ENCODE measurements around the gene NAALADL1.
A peak's percentile ranks its signal among the peaks of the same experiment; 100 is the strongest.
"Not testable (repeated sequence)": the region's sequence is repeated elsewhere in the genome, so short reads cannot be mapped to it uniquely, and the experiment has no call there.

The NAALADL1 gene

GRCh38 chr11:65013130-65013887, 45.0 kb downstream of the NAALADL1 start:
- DNase-seq (ENCODE audit: low read depth): peak; percentile 89

DNA sequence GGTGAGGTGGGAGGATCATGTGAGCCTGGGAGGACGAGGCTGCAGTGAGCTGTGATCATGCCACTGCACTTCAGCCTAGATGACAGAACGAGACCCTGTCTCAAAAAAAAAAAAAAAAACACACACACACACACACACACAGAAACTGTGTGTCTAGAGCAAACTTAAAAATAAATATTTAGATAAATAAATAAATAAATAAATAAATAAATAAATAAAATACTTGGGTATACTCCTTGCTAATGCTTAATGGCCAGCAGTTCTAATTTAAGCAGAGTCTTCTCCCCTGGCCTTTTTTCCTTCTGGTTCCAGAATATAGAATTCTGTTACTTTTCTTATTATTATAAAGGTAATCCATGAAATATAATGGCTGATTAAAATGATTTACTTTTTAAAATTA, 49.5 kb downstream of the NAALADL1 start:
- DNase-seq (ENCODE audit: low read depth): no peak

GRCh38 chr11:65008016-65008415, 50.3 kb downstream of the NAALADL1 start:
- no peak for DNase-seq (ENCODE audit: low read depth)

DNA sequence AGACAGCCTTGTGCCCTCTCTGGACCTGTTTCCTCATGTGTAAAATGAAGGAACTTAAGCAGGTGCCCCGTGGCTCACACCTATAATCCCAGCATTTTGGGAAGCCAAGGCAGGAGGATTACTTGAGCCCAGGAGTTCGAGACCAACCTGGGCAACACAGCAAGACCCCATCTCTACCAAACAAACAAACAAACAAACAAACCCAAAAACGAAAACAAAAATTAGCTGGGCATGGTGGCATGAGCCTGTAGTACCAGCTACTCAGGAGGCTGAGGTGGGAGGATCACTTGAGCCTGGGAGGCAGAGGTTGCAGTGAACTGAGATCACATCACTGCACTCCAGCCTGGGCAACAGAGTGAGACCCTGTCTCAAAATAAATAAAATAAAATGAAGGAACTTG, 54.4 kb downstream of the NAALADL1 start:
- not testable (repeated sequence) for DNase-seq (ENCODE audit: low read depth)

DNA sequence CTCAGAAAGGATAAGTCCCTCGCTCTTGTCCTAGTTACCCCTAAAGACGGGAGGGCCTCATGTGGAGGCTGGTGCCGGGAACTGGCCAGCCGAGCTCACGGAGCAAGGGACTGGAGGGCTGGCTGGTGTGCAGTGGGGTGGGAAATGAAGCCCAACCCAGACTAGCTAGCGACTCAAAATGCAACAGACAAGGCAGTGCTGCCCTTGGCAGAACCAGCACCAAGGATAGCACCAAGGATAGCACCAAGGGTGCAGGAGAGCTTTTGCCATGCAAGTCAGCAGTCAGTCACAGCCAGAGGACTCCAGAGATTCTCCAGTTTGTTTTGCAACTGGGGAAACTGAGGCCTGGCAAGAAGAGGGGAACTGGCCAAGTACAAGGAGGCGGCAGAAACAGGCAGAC, 55.1 kb downstream of the NAALADL1 start:
- DNase-seq (ENCODE audit: low read depth): no peak

- no peak for DNase-seq (ENCODE audit: low read depth)
These were observed 55.6 kb downstream of the NAALADL1 start for GRCh38 chr11:65002706-65003105.

- no peak for DNase-seq (ENCODE audit: low read depth)
These were observed 58.9 kb downstream of the NAALADL1 start for GRCh38 chr11:64999478-64999877.

DNA sequence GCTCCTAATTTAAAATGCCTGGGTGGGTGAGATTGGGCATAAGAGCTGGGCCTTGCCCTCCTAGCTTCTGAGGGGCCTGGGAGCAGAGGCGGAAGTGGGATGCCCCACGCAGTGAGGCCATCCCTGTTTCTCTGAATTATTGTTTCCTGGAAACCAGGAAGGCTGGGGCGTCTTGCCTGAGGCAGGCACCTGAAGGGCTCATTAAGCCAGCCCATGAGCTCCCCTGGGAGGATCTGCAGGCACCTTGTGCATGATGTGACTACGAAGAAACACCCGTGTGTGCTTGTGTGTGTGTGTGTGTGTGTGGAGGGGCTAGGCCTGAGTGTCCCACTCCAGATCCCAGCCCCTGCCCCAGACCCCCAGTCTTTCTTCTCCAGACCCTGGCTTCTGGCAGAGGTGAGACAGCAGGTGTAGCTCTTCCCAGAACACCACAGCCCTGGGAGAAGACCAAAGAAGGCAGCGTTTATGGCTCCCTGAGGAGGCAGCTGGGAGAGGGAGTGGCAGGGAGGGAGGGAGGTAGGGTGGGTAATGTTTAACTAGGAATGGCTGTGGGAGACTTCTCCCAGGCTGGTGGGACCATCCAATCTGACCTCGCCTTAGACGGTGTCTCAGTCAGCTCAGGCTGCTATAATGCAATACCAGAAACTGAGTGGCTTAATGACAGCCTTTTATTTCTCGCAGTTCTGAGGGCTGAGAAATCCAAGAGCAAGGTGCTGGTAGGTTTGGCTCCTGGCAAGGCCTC, 59.5 kb downstream of the NAALADL1 start:
- DNase-seq (ENCODE audit: low read depth): no peak

GRCh38 chr11:64998141-64998540, 60.2 kb downstream of the NAALADL1 start:
- no peak for DNase-seq (ENCODE audit: low read depth)

- DNase-seq (ENCODE audit: low read depth): no peak
These were observed 61.5 kb downstream of the NAALADL1 start, which contains the start of gene BATF2 for GRCh38 chr11:64996710-64997380. BATF2 (minus strand) TSS chr11:64996971; CDS start chr11:64996914, 57 bp downstream.

DNA sequence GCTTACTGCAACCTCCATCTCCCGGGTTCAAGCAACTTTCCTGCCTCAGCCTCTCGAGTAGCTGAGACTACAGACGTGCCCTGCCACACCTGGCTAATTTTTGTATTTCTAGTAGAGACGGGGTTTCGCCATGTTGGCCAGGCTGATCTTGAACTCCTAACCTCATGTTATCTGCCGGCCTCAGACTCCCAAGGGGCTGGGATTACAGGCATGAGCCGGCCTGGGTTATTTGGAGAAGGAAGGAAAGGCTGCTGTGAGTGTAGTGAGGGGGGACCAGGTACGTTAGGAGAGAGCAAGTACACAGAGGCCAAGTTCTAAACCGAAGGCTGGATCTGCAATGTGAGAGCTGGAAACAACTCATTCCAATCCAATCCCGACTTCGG, 62.0 kb downstream of the NAALADL1 start:
- DNase-seq (ENCODE audit: low read depth): no peak
